HG03342 (cell line): Measurements from ENCODE around the gene VAV1.
"Not testable (repeated sequence)": the region's sequence is repeated elsewhere in the genome, so short reads cannot be mapped to it uniquely, and the experiment has no call there.

Experiments
- ATAC-seq: cut with Tn5 transposase; IDR thresholded peaks from one replicate; pipeline ENCODE4 v1.9.1; 2021; ENCODE audit warnings: mild to moderate bottlenecking, moderate library complexity; ENCODE audit not compliant: unreplicated experiment

The VAV1 gene

GRCh38 chr19:6811906-6812305 is 39.4 kb downstream of the VAV1 start:
- ATAC-seq = no peak

DNA sequence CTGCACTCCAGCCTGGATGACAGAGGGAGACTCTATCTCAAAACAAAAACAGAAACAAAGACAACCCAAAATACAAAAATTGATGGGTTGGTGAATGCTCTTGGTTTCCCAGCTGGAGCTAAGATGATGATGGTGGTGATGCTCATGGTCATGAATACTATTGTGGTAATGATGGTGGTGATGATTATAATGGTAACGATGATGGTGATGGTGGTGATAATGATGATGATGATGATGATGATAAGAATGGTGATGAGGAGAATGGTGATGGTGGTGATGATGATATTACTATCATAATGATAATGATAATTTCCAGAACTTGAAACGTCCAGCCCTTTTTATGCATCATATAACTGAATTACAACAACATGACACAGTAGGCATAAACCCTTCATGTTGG is 40.1 kb downstream of the VAV1 start:
- no peak for ATAC-seq

DNA sequence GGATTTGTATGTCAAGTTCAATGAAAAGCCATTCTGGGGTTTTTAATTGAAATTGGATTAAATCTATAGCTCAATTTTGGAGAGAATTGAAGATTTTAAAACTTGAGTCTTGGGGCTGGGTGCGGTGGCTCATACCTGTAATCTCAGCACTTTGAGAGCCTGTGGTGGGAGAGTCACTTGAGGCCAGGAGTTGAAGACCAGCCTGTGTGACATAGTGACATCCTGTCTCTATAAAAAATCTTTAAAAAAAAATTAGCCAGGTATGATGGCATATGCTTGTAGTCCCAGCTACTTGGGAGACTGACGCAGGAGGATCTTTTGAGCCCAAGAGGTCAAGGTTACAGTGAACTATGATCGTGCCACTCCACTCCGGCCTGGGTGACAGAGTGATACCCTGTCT is 41.2 kb downstream of the VAV1 start:
- ATAC-seq = no peak

GRCh38 chr19:6817179-6817578 is 44.7 kb downstream of the VAV1 start:
- ATAC-seq = no peak

GRCh38 chr19:6818246-6818645 is 45.7 kb downstream of the VAV1 start:
- ATAC-seq = no peak

DNA sequence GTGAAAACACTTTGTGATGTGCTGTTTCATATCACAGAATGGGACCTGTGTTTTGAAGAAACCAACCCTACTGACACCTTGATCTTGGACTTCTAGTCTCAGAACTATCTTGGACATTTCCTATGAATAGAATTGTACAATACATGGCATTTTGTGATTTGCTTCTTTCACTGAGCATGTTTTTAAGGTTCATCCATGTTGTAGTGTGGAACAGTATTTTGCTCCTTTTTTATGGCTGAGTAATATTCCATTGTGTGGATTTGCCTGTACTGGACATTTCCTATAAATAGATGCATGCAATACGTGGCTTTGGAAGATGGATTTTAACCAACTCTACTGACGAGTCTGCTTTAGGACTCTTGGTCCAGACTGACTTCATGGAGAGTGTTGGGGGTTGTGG is 46.8 kb downstream of the VAV1 start:
- ATAC-seq = no peak

DNA sequence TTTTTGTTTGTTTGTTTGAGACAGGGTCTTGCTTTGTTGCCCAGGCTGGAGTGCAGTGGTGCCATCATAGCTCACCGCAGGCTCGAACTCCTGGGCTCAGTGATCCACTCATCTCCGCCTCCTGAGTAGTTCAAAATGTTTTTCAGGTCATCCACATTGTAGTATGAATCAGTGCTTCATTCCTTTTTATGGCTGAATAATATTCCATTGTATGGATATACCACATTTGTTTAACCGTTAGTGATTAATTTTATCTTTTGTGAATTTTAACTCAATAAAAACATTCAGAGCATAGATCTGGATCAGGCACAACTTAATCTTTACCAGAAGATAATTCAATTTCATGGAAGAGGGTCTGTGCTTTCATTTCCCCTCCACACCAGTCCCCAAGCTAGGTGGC is 47.7 kb downstream of the VAV1 start:
- ATAC-seq = no peak

DNA sequence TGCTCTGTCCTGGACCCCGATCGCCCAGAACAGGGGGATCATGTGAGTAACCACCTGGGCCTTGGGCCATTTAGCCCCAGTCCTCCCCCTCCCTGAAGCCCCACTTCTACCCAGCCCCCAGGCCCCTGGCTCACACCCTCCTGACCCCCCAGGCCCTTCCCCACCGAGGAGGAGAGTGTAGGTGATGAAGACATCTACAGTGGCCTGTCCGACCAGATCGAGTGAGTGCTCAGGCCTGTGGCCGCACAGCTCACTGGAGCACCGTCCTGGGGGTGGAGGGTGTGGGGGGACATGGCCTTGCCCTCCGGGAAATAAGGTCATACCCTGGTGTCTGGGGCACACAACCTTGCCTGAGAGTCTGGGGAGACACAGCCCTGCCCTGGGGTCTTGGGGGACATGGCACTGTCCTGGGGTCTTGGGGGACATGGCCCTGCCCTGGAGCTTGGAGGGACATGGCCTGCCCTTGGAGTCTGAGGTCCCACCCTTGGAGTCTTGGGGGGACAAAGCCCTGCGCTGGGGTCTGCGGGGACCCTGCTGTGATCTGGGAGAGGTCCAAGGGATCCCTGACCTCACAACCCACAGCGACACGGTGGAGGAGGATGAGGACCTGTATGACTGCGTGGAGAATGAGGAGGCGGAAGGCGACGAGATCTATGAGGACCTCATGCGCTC is 49.3 kb downstream of the VAV1 start:
- no peak for ATAC-seq

DNA sequence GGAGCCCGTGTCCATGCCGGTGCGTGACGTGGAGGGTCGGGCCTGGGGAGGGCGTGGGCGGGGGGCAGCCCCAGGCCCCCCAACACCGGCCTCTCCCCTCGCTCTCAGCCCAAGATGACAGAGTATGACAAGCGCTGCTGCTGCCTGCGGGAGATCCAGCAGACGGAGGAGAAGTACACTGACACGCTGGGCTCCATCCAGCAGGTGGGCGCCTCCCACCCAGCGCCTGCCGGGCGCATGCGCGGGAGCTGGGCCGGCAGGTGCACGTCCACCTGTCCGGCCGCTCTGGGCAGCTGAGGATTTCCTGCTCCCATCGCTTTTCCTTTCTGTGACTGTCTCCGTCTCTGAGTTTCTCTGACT is 49.8 kb downstream of the VAV1 start:
- no peak for ATAC-seq

DNA sequence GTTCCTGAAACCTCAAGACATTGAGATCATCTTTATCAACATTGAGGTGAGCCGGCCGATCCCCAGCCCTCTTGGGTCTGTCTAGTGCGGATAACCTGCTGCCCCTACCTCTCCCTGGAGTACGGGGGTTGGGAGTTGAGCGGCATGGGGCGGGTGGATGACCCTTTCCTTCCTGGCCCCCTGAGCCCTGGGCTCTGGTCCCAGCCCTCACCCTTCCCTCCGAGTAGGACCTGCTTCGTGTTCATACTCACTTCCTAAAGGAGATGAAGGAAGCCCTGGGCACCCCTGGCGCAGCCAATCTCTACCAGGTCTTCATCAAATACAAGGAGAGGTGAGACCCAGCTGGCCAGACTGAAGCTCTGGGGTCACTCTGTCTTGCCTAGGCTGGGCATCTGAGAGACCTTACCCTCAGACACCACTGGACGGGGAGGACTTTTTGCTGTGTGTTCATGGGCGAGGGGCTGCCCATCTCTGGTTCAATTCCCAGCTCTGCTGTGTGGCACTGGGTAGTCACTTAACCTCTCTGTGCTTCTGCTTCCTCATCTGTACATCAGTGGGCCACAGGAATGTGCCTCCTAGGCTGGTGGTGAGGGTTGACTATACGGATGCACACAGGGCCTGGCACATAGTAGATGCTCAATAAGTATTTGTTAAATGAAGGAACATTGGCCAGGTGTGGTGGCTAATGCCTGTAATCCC is 52.7 kb downstream of the VAV1 start:
- no peak for ATAC-seq

- no peak for ATAC-seq
Observed at GRCh38 chr19:6826281-6826920, 53.9 kb downstream of the VAV1 start.

GRCh38 chr19:6828306-6828697 is 55.8 kb downstream of the VAV1 start:
- ATAC-seq = no peak

DNA sequence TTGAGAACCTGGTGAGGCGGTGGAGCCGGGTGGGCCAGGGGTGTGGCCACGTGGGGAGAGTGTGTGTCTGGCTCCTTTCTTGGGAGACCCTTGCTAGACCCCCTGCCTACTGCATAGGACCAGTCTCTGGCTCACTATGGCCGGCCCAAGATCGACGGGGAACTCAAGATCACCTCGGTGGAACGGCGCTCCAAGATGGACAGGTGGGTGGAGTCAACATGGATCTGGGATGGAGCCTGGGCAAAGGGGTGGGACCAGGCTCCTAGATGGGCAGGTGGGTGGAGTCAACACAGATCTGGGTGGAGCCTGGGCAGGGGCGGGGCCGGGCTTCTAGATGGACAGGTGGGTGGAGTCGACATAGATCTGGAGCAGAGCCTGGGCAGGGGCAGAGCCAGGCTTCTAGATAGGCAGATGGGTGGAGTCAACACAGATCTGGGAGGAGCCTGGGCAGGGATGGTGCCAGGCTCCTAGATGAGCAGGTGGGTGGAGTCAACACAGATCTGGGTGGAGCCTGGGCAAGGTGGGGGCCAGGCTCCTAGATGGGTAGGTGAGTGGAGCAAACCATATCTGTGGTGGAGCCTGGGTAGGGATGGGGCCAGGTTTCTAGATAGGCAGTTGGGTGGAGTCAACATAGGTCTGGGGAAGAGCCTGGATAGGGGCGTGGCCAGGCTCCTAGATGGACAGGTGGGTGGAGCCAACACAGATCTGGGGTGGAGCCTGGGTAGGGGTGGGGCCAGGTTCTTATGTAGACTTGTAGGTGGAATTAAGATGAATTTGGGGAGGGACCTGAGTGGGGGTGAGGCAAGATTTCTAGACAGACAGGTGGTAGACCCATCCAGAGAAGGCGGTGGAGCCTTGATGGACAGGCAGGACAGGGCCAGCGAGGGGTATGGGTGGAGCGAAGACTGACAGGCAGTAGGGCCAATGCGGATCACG is 56.5 kb downstream of the VAV1 start:
- ATAC-seq = no peak

- not testable (repeated sequence) for ATAC-seq
Observed at GRCh38 chr19:6829829-6830228, 57.3 kb downstream of the VAV1 start.

DNA sequence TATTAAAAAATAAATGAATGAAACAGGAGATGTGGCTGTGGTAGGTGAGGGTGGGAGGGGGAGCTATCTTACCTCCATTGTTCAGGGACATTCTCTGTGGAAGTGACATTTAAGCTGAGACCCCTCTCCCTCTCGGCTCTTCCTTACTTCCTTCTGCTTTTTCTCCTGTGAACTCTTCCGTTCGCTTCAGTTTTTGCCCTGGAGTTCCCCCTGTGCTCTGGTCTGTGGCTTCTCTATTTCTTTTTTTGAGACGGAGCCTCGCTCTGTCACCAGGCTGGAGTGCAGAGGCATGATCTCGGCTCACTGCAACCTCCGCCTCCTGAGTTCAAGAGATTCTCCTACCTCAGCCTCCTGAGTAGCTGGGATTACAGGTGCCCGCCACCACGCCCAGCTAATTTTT is 58.6 kb downstream of the VAV1 start:
- not testable (repeated sequence) for ATAC-seq

- no peak for ATAC-seq
Observed at GRCh38 chr19:6832412-6832811, 59.9 kb downstream of the VAV1 start.

GRCh38 chr19:6833166-6833790 is 60.8 kb downstream of the VAV1 start:
- ATAC-seq = no peak

DNA sequence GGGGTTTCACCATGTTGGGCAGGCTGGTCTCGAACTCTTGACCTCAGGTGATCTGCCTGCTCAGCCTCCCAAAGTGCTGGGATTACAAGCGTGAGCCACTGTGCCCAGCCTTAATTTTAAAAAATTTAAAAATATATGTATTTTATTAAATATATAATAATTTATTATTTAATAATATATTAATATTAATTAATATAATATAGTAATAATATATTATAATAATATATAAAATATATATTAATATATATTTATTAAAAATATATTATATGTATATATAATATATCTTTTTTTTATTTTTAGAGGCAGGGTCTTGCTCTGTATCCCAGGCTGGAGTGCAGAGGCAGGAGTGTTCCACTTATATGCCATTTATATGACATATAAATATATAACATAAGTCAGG is 61.9 kb downstream of the VAV1 start:
- no peak for ATAC-seq

- ATAC-seq = no peak
Observed at GRCh38 chr19:6835501-6835900, 63.0 kb downstream of the VAV1 start.

GRCh38 chr19:6837525-6837924 is 65.0 kb downstream of the VAV1 start:
- ATAC-seq = no peak
